HEK293 (cell line): ENCODE results near the gene GALNT11.

ENCODE experiments used
- CTCF ChIA-PET: fragments of 350-600 bp; formaldehyde crosslinking; extraction: SDS; loops from one replicate; lab custom pipeline; 2021; ENCODE audit warnings: antibody characterized with exemption; lab: Yijun Ruan, JAX
- POLR2A ChIA-PET: fragments of 300-600 bp; formaldehyde crosslinking; extraction: SDS; loops from one replicate; lab custom pipeline; 2020; ENCODE audit warnings: antibody characterized with exemption, inconsistent platforms; lab: Yijun Ruan, JAX
- H3K27ac ChIP-seq: fragments of 200-500 bp; sonication (Bioruptor generic); 2 replicates; pipeline ENCODE4 v1.5.1; 2014; ENCODE audit warnings: low read depth, low read length, control low read depth, inconsistent platforms; ENCODE audit errors: extremely low read depth
- H3K36me3 ChIP-seq, 2 experiments: fragments of 200-500 bp in 1 of 2; sonication (Bioruptor generic) in 1 of 2; 1 replicate in 1 of 2; 2 replicates in 1 of 2; pipeline ENCODE4 v1.5.1; 2014 to 2017; ENCODE audit warnings: inconsistent platforms in 2 of 2, low read length in 2 of 2; ENCODE audit not compliant: control insufficient read depth in 2 of 2, insufficient read depth in 1 of 2
- H3K4me1 ChIP-seq: fragments of 200-500 bp; sonication (Bioruptor generic); 2 replicates; pipeline ENCODE4 v1.5.1; 2014; ENCODE audit warnings: mild to moderate bottlenecking, low read length, inconsistent platforms; ENCODE audit not compliant: control insufficient read depth, insufficient read depth
- H3K4me3 ChIP-seq: 2 replicates; pipeline ENCODE4 v1.5.1; 2011; ENCODE audit warnings: low read depth, mild to moderate bottlenecking, control low read depth, low read length, moderate library complexity
- H3K9me3 ChIP-seq: fragments of 200-500 bp; sonication (Bioruptor generic); 2 replicates; pipeline ENCODE4 v1.5.1; 2014; ENCODE audit warnings: low read depth, low read length, inconsistent platforms; ENCODE audit not compliant: control insufficient read depth, insufficient read depth
- ATF2 ChIP-seq: fragments of 450-650 bp; formaldehyde crosslinking; IDR thresholded peaks from 2 replicates; pipeline ENCODE4 v1.5.1; 2016; ENCODE audit warnings: missing biosample characterization, missing genetic modification characterization, low read depth
- GLI2 ChIP-seq: fragments of 450-650 bp; formaldehyde crosslinking; IDR thresholded peaks from 2 replicates; pipeline ENCODE4; 2017; ENCODE audit warnings: missing biosample characterization, missing genetic modification characterization, low read depth, borderline replicate concordance
- KLF8 ChIP-seq: fragments of 450-650 bp; formaldehyde crosslinking; IDR thresholded peaks from 2 replicates; pipeline ENCODE4 v1.5.1; 2016; ENCODE audit warnings: missing biosample characterization, missing genetic modification characterization
- ZBTB1 ChIP-seq: fragments of 450-650 bp; formaldehyde crosslinking; IDR thresholded peaks from 2 replicates; pipeline ENCODE4 v1.5.1; 2016; ENCODE audit warnings: missing biosample characterization, missing genetic modification characterization
- ZBTB21 ChIP-seq: fragments of 450-650 bp; formaldehyde crosslinking; IDR thresholded peaks from 2 replicates; pipeline ENCODE4 v1.5.1; 2017; ENCODE audit warnings: missing biosample characterization, missing genetic modification characterization
- ZNF169 ChIP-seq: fragments of 450-650 bp; formaldehyde crosslinking; IDR thresholded peaks from 2 replicates; pipeline ENCODE4 v1.5.1; 2016; ENCODE audit warnings: missing biosample characterization, missing genetic modification characterization
- ZNF184 ChIP-seq: fragments of 450-650 bp; IDR thresholded peaks from 2 replicates; pipeline ENCODE4 v1.5.1; 2018; ENCODE audit warnings: missing biosample characterization, mild to moderate bottlenecking, missing genetic modification characterization
- ZNF449 ChIP-seq: fragments of 450-650 bp; formaldehyde crosslinking; IDR thresholded peaks from 2 replicates; pipeline ENCODE4 v1.5.1; 2017; ENCODE audit warnings: missing biosample characterization, mild to moderate bottlenecking, missing genetic modification characterization, moderate library complexity
- ZNF48 ChIP-seq: fragments of 450-650 bp; formaldehyde crosslinking; IDR thresholded peaks from 2 replicates; pipeline ENCODE4 v1.5.1; 2016; ENCODE audit warnings: missing biosample characterization, missing genetic modification characterization
- ZNF510 ChIP-seq: fragments of 450-650 bp; formaldehyde crosslinking; IDR thresholded peaks from 2 replicates; pipeline ENCODE4 v1.5.1; 2018; ENCODE audit warnings: mild to moderate bottlenecking, missing genetic modification characterization, missing biosample characterization; ENCODE audit not compliant: insufficient replicate concordance
- ZNF549 ChIP-seq: fragments of 450-650 bp; IDR thresholded peaks from 2 replicates; pipeline ENCODE4 v1.5.1; 2018; ENCODE audit warnings: missing biosample characterization, missing genetic modification characterization, mild to moderate bottlenecking, inconsistent platforms, moderate library complexity
- ZNF560 ChIP-seq: fragments of 450-650 bp; formaldehyde crosslinking; IDR thresholded peaks from 2 replicates; pipeline ENCODE4 v1.5.1; 2017; ENCODE audit warnings: missing biosample characterization, missing genetic modification characterization, borderline replicate concordance
- ZNF660 ChIP-seq: fragments of 450-650 bp; IDR thresholded peaks from 2 replicates; pipeline ENCODE4 v1.5.1; 2018; ENCODE audit warnings: missing biosample characterization, mild to moderate bottlenecking, missing genetic modification characterization
- ZNF670 ChIP-seq: fragments of 450-650 bp; formaldehyde crosslinking; IDR thresholded peaks from 2 replicates; pipeline ENCODE4 v1.5.1; 2016; ENCODE audit warnings: missing biosample characterization, missing genetic modification characterization, low read depth
- ZNF707 ChIP-seq: fragments of 450-650 bp; formaldehyde crosslinking; IDR thresholded peaks from 2 replicates; pipeline ENCODE4 v1.5.1; 2016; ENCODE audit warnings: missing biosample characterization, missing genetic modification characterization
- TF ChIP-seq, protein P1 (sequence below): fragments of 450-650 bp; formaldehyde crosslinking; IDR thresholded peaks from 2 replicates; pipeline ENCODE4 v1.5.1; 2016; ENCODE audit warnings: missing biosample characterization, missing genetic modification characterization

The GALNT11 gene

GRCh38 chr7:152000191-152000590, 25.3 kb upstream of the GALNT11 start:
- ChIA-PET POLR2A (no interaction called here), CTCF (interaction anchor here (1.1 kb wide), 1 partner anchor 35 kb away, joined by 3 read pairs; no protein-coding TSS in a partner anchor)
- Histone ChIP-seq H3K27ac (no peak overlapping the region), H3K4me1 (no peaks in the 10 kb centered on the region), H3K36me3 (no peaks in the 10 kb centered on the region), H3K9me3 (no peaks in the 10 kb centered on the region), H3K4me3 (no peak overlapping the region)
- TF ChIP-seq ZBTB1: no peak
- TF ChIP-seq ZNF560 (tag by site-specific recombination): no peak
- TF ChIP-seq GLI2 (tag by site-specific recombination): no peak
- TF ChIP-seq ZNF184 (tag by site-specific recombination): peak; percentile 89

- CTCF ChIA-PET: no interaction called here
Measured at GRCh38 chr7:152006336-152006735, 19.1 kb upstream of the GALNT11 start.

DNA sequence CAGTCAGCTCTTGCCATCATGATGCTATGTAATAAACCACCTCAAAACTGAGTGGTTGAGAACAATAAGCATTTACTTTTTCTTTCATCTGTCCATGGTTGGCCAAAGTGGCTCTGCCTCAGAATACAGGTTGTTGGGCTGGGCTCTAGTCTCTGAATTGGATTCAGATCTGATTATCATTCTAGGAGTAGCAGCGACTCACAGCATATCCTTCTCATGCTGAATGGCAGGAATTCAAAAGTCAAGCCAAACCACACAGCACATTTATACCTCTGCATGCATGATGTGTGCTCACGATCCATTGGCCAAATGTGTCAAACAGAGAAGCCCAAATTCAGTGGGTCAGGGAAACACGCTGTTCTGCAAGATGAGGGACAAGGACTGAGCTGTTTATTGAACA, 13.6 kb upstream of the GALNT11 start:
- ChIA-PET CTCF (interaction anchor here (0.5 to 0.7 kb wide), 2 partner anchors 110 to 228 kb away, joined by 3 read pairs; no protein-coding TSS in a partner anchor), POLR2A (no interaction called here)
- Histone ChIP-seq H3K4me1 (no peaks in the 10 kb centered on the region), H3K27ac (no peak overlapping the region), H3K36me3 (no peaks in the 10 kb centered on the region), H3K9me3 (no peaks in the 10 kb centered on the region), H3K4me3 (no peak overlapping the region)
- peak; percentile 66; the same call in 1 of the 2 replicates for TF ChIP-seq ZNF449 (tag by site-specific recombination)
- no peak for TF ChIP-seq ZNF660 (tag by site-specific recombination)
- TF ChIP-seq, protein P1, sequence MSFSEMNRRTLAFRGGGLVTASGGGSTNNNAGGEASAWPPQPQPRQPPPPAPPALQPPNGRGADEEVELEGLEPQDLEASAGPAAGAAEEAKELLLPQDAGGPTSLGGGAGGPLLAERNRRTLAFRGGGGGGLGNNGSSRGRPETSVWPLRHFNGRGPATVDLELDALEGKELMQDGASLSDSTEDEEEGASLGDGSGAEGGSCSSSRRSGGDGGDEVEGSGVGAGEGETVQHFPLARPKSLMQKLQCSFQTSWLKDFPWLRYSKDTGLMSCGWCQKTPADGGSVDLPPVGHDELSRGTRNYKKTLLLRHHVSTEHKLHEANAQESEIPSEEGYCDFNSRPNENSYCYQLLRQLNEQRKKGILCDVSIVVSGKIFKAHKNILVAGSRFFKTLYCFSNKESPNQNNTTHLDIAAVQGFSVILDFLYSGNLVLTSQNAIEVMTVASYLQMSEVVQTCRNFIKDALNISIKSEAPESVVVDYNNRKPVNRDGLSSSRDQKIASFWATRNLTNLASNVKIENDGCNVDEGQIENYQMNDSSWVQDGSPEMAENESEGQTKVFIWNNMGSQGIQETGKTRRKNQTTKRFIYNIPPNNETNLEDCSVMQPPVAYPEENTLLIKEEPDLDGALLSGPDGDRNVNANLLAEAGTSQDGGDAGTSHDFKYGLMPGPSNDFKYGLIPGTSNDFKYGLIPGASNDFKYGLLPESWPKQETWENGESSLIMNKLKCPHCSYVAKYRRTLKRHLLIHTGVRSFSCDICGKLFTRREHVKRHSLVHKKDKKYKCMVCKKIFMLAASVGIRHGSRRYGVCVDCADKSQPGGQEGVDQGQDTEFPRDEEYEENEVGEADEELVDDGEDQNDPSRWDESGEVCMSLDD (tag by site-specific recombination): no peak
- no peak for TF ChIP-seq ZNF510 (tag by site-specific recombination)
- no peak for TF ChIP-seq KLF8 (tag by site-specific recombination)

More at GRCh38 chr7:152006336-152006735, 19.1 kb upstream of the GALNT11 start:
- POLR2A ChIA-PET: no interaction called here
- TF ChIP-seq ZNF48 (tag by site-specific recombination) (no peak), ZBTB21 (no peak), ZNF549 (tag by site-specific recombination) (no peak), ZNF670 (tag by site-specific recombination) (no peak), ATF2 (tag by site-specific recombination) (no peak), ZNF707 (tag by site-specific recombination) (no peak), ZNF169 (tag by site-specific recombination) (no peak)
- Histone ChIP-seq H3K4me1 (no peaks in the 10 kb centered on the region), H3K4me3 (no peak overlapping the region), H3K27ac (no peak overlapping the region), H3K36me3 (no peaks in the 10 kb centered on the region), H3K9me3 (no peaks in the 10 kb centered on the region)
